Subcutaneous adipose tissue (tissue), 4 donors: ENCODE data around the gene SEM1. TPM values are rescaled to one million over a fixed set of nuclear protein-coding genes. Genes with fewer than 3 reads are reported as not detected.

ENCODE experiments used
- CTCF ChIP-seq: fragments of 450-650 bp; IDR thresholded peaks from one replicate; pipeline ENCODE4 v1.5.1; 2016; ENCODE audit warnings: low read depth, mild to moderate bottlenecking, control low read depth, antibody characterized with exemption, moderate library complexity
- total RNA-seq, 4 donors: library from RNA; depleted of rRNA; stranded (reverse); fragments of >200 nt; gene quantifications; one replicate each; pipeline ENCODE4 v1.1.0, GENCODE V29; 2016

SEM1 gene
- total RNA-seq, 4 donors from 2014 or later: 10.9 to 33.6 (median 13.5) TPM

- TF ChIP-seq CTCF: no peak
These were observed 23.9 kb downstream of the SEM1 start for GRCh38 chr7:96685755-96686154.

GRCh38 chr7:96685353-96685752 is 24.3 kb downstream of the SEM1 start:
- TF ChIP-seq CTCF: no peak

- TF ChIP-seq CTCF: no peak
These were observed 29.8 kb downstream of the SEM1 start for GRCh38 chr7:96679886-96680285.

GRCh38 chr7:96676919-96677318 is 32.7 kb downstream of the SEM1 start:
- no peak for TF ChIP-seq CTCF

- no peak for TF ChIP-seq CTCF
These were observed 34.1 kb downstream of the SEM1 start for GRCh38 chr7:96675548-96675947.

- TF ChIP-seq CTCF: no peak
These were observed 35.1 kb downstream of the SEM1 start for GRCh38 chr7:96674565-96674964.

- no peak for TF ChIP-seq CTCF
These were observed 37.8 kb downstream of the SEM1 start for GRCh38 chr7:96671854-96672253.
